Parathyroid adenoma (tissue), 2 donors: ENCODE results near the gene GSE1.

Experiments
- H2AFZ ChIP-seq: fragments of 300-600 bp; sonication (generic); one replicate; pipeline ENCODE4 v1.7.0; 2017; ENCODE audit warnings: antibody characterized with exemption, mild to moderate bottlenecking
- H3K27ac ChIP-seq: fragments of 300-600 bp; sonication (generic); one replicate; pipeline ENCODE4 v1.7.0; 2017
- H3K27me3 ChIP-seq: fragments of 300-600 bp; sonication (generic); one replicate; pipeline ENCODE4 v1.7.0; 2017; ENCODE audit warnings: low read length; ENCODE audit not compliant: control insufficient read depth, insufficient read depth
- H3K36me3 ChIP-seq: fragments of 300-600 bp; sonication (generic); one replicate; pipeline ENCODE4 v1.7.0; 2017; ENCODE audit warnings: low read length; ENCODE audit not compliant: control insufficient read depth, insufficient read depth
- H3K4me1 ChIP-seq: fragments of 300-600 bp; sonication (generic); one replicate; pipeline ENCODE4 v1.7.0; 2017; ENCODE audit warnings: control low read depth
- H3K4me2 ChIP-seq: fragments of 300-600 bp; sonication (generic); one replicate; pipeline ENCODE4 v1.7.0; 2017; ENCODE audit warnings: low read length
- H3K4me3 ChIP-seq: fragments of 300-600 bp; sonication (generic); one replicate; pipeline ENCODE4 v1.7.0; 2017; ENCODE audit warnings: low read depth, low read length
- H3K79me2 ChIP-seq: fragments of 300-600 bp; sonication (generic); one replicate; pipeline ENCODE4 v1.7.0; 2017; ENCODE audit warnings: control low read depth
- H3K9ac ChIP-seq: fragments of 300-600 bp; sonication (generic); one replicate; pipeline ENCODE4 v1.7.0; 2017; ENCODE audit warnings: mild to moderate bottlenecking
- H3K9me3 ChIP-seq: fragments of 300-600 bp; sonication (generic); one replicate; pipeline ENCODE4 v1.7.0; 2017; ENCODE audit warnings: low read length; ENCODE audit not compliant: control insufficient read depth
- TF ChIP-seq, protein P1 (sequence below): fragments of 300-600 bp; sonication (generic); IDR thresholded peaks from one replicate; pipeline ENCODE4 v1.7.0; 2017; ENCODE audit warnings: antibody characterized with exemption, mild to moderate bottlenecking
- donor health status: primary hyperparathyroidism.

GSE1 gene

DNA sequence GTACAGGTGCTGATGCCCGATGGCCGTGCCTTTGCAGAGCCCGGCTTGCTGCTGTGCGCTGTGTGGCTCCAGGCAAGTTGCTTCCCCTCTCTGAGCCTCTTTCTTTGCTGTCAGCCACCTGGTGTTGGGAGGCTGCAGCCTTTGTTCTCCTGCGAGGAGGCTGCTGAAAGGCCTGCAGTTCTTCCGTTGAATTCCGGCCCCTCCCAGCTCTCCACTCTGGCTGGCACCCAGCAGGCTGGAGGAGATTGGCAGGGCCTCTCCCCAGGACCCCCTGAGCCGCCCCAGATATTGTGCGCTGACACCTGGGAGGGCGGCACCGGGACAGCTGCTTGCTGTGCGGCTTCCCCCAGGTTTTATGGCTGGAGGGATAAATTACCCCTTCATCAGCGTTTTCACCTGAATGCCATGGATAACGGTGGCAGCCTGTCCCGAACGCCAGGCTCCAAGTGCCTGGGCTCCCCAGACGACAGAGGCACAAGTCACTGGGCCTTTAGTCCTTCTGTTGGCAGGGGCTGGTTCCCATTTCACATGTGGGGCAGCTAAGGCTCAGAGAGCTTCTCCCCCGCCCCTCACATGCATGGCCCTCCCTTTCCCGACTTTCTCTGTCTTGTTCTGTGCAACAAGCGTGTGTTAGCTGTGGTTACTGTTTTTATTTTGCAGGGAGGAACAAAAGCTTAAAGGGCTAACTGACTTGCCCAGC is 35.1 kb upstream of the GSE1 start:
- Histone ChIP-seq H3K9me3 (no peaks in the 10 kb centered on the region), H3K9ac (no peak overlapping the region), H3K36me3 (no peaks in the 10 kb centered on the region), H3K4me3 (no peak overlapping the region), H3K79me2 (peaks cover 96% of the 10 kb centered on the region), H3K4me2 (no peak overlapping the region), H3K27me3 (no peaks in the 10 kb centered on the region), H2AFZ (no peak overlapping the region), H3K4me1 (peaks cover 25% of the 10 kb centered on the region), H3K27ac (no peak overlapping the region)
- TF ChIP-seq, protein P1, sequence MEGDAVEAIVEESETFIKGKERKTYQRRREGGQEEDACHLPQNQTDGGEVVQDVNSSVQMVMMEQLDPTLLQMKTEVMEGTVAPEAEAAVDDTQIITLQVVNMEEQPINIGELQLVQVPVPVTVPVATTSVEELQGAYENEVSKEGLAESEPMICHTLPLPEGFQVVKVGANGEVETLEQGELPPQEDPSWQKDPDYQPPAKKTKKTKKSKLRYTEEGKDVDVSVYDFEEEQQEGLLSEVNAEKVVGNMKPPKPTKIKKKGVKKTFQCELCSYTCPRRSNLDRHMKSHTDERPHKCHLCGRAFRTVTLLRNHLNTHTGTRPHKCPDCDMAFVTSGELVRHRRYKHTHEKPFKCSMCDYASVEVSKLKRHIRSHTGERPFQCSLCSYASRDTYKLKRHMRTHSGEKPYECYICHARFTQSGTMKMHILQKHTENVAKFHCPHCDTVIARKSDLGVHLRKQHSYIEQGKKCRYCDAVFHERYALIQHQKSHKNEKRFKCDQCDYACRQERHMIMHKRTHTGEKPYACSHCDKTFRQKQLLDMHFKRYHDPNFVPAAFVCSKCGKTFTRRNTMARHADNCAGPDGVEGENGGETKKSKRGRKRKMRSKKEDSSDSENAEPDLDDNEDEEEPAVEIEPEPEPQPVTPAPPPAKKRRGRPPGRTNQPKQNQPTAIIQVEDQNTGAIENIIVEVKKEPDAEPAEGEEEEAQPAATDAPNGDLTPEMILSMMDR: no peak

DNA sequence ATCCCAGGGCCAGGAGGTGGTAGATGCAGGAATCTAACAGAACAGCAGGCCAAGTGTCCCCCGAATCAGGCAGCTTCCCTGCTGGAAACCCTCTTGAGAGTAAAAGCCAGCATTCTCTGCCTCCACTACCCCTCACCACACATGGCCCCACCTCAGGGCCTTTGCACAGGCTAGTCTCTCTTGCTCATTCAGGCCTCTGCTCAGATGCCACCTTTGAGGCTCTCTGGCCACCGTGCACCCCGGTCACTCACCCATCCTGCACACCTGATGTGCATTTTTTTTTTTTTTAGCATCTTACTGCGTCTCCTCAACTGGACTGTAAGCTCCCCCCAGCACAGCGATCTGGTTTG is 34.5 kb upstream of the GSE1 start:
- Histone ChIP-seq H3K27me3 (no peaks in the 10 kb centered on the region), H3K4me3 (no peak overlapping the region), H2AFZ (no peak overlapping the region), H3K9ac (no peak overlapping the region), H3K79me2 (peaks cover 98% of the 10 kb centered on the region), H3K27ac (no peak overlapping the region), H3K36me3 (no peaks in the 10 kb centered on the region), H3K9me3 (no peaks in the 10 kb centered on the region), H3K4me1 (peaks cover 25% of the 10 kb centered on the region), H3K4me2 (no peak overlapping the region)
- TF ChIP-seq, protein P1: no peak

GRCh38 chr16:85579191-85579590 is 33.9 kb upstream of the GSE1 start:
- H3K9ac ChIP-seq: no peak overlapping the region
- H3K4me1 ChIP-seq: peaks cover 25% of the 10 kb centered on the region
- no peak overlapping the region for H2AFZ ChIP-seq
- H3K4me2 ChIP-seq: no peak overlapping the region
- no peaks in the 10 kb centered on the region for H3K36me3 ChIP-seq
- no peak overlapping the region for H3K4me3 ChIP-seq
- no peaks in the 10 kb centered on the region for H3K27me3 ChIP-seq
- H3K79me2 ChIP-seq: peaks cover 98% of the 10 kb centered on the region
- H3K27ac ChIP-seq: no peak overlapping the region
- TF ChIP-seq, protein P1: no peak
- no peaks in the 10 kb centered on the region for H3K9me3 ChIP-seq

- H3K9me3 ChIP-seq: no peaks in the 10 kb centered on the region
- H3K4me2 ChIP-seq: no peak overlapping the region
- H2AFZ ChIP-seq: no peak overlapping the region
- H3K4me1 ChIP-seq: peaks cover 23% of the 10 kb centered on the region
- no peak overlapping the region for H3K27ac ChIP-seq
- no peaks in the 10 kb centered on the region for H3K27me3 ChIP-seq
- TF ChIP-seq, protein P1: no peak
- no peaks in the 10 kb centered on the region for H3K36me3 ChIP-seq
- no peak overlapping the region for H3K9ac ChIP-seq
- H3K4me3 ChIP-seq: no peak overlapping the region
- H3K79me2 ChIP-seq: peaks cover 98% of the 10 kb centered on the region
These were observed 33.1 kb upstream of the GSE1 start for GRCh38 chr16:85579923-85580580.

GRCh38 chr16:85580684-85581083 is 32.4 kb upstream of the GSE1 start:
- Histone ChIP-seq H3K4me3 (no peak overlapping the region), H3K27me3 (no peaks in the 10 kb centered on the region), H3K4me1 (peaks cover 17% of the 10 kb centered on the region), H3K79me2 (peaks cover 98% of the 10 kb centered on the region), H3K9me3 (no peaks in the 10 kb centered on the region), H3K36me3 (no peaks in the 10 kb centered on the region), H3K4me2 (no peak overlapping the region), H3K27ac (no peak overlapping the region), H2AFZ (no peak overlapping the region), H3K9ac (no peak overlapping the region)
- TF ChIP-seq, protein P1: no peak
